ENCODE data around the gene DEPP1.

DEPP1 gene

GRCh38 chr10:44954042-44954441 lies 24.6 kb downstream of the DEPP1 start:
- DNase-seq (ENCODE audit: low spot score) = no peak

GRCh38 chr10:44952779-44953231 lies 25.8 kb downstream of the DEPP1 start:
- DNase-seq (ENCODE audit: low spot score) = no peak

GRCh38 chr10:44951576-44952226 lies 26.9 kb downstream of the DEPP1 start:
- DNase-seq (ENCODE audit: low spot score) = no peak

- no peak for DNase-seq (ENCODE audit: low spot score)
Measured at GRCh38 chr10:44950326-44951225, 28.0 kb downstream of the DEPP1 start.

- DNase-seq (ENCODE audit: low spot score) = no peak
Measured at GRCh38 chr10:44949915-44950314, 28.7 kb downstream of the DEPP1 start.

GRCh38 chr10:44949127-44949802 lies 29.3 kb downstream of the DEPP1 start:
- DNase-seq (ENCODE audit: low spot score) = no peak

- DNase-seq (ENCODE audit: low spot score) = no peak
Measured at GRCh38 chr10:44948642-44949041, 30.0 kb downstream of the DEPP1 start.

GRCh38 chr10:44947371-44948152 lies 31.0 kb downstream of the DEPP1 start:
- DNase-seq (ENCODE audit: low spot score) = no peak

GRCh38 chr10:44946205-44946604 lies 32.4 kb downstream of the DEPP1 start:
- no peak for DNase-seq (ENCODE audit: low spot score)

- DNase-seq (ENCODE audit: low spot score) = no peak
Measured at GRCh38 chr10:44944354-44944753, 34.3 kb downstream of the DEPP1 start.

GRCh38 chr10:44939691-44940401 lies 38.8 kb downstream of the DEPP1 start:
- DNase-seq (ENCODE audit: low spot score) = no peak

GRCh38 chr10:44938956-44939355 lies 39.7 kb downstream of the DEPP1 start:
- no peak for DNase-seq (ENCODE audit: low spot score)

- no peak for DNase-seq (ENCODE audit: low spot score)
Measured at GRCh38 chr10:44937196-44938005, 41.2 kb downstream of the DEPP1 start.

GRCh38 chr10:44936314-44936975 lies 42.2 kb downstream of the DEPP1 start:
- no peak for DNase-seq (ENCODE audit: low spot score)

GRCh38 chr10:44935966-44936295 lies 42.7 kb downstream of the DEPP1 start:
- no peak for DNase-seq (ENCODE audit: low spot score)

GRCh38 chr10:44935201-44935965 lies 43.2 kb downstream of the DEPP1 start:
- no peak for DNase-seq (ENCODE audit: low spot score)

GRCh38 chr10:44934416-44935200 lies 44.0 kb downstream of the DEPP1 start:
- no peak for DNase-seq (ENCODE audit: low spot score)

All from RKO (cell line).